Measurements from ENCODE around the gene ASXL2.

Gene ASXL2

DNA sequence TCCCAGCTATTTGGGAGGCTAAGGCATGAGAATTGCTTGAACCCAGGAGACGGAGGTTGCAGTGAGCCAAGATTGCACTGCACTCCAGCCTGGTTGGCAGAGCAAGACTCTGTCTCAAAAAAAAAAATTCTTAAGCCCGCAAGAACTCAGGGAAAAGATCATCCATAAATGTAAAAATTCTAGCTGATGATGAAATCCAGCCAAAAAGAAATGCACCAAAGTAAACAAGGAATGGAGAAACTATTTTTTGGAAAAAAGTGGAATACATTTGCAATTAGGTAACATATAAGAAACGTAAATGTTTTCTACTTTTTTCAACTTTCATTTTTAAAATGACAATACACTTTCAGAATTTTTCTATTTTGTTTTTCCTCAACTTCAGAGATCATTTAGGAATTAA is 61.3 kb downstream of the ASXL2 start:
- no peaks in the 10 kb centered on the region for H3K27me3 ChIP-seq (ENCODE audit: insufficient read depth, poor library complexity, severe bottlenecking)
- H3K4me3 ChIP-seq (replicated peaks; ENCODE audit: insufficient read depth, low read length): no peak overlapping the region
- H3K27ac ChIP-seq (replicated peaks): no peak overlapping the region
- TF ChIP-seq SPI1 (IDR thresholded peaks at IDR 0.05; ENCODE audit: borderline replicate concordance, low read depth): no peak
- TF ChIP-seq POLR2AphosphoS5 (IDR thresholded peaks at IDR 0.05; ENCODE audit: low read depth): no peak
- no peak for TF ChIP-seq GABPA (IDR thresholded peaks at IDR 0.05; ENCODE audit: low read depth)
- DNase-seq (ENCODE audit: low read depth in 1 of 2, low spot score in 1 of 2): no peak

- no peak for TF ChIP-seq CTCF (IDR thresholded peaks at IDR 0.05; ENCODE audit: insufficient read depth, low read length)
- TF ChIP-seq GABPA (IDR thresholded peaks at IDR 0.05; ENCODE audit: low read depth): no peak
- no peak for TF ChIP-seq POLR2AphosphoS5 (IDR thresholded peaks at IDR 0.05; ENCODE audit: low read depth)
- no peak for TF ChIP-seq SPI1 (IDR thresholded peaks at IDR 0.05; ENCODE audit: borderline replicate concordance, low read depth)
- TF ChIP-seq, protein P1, sequence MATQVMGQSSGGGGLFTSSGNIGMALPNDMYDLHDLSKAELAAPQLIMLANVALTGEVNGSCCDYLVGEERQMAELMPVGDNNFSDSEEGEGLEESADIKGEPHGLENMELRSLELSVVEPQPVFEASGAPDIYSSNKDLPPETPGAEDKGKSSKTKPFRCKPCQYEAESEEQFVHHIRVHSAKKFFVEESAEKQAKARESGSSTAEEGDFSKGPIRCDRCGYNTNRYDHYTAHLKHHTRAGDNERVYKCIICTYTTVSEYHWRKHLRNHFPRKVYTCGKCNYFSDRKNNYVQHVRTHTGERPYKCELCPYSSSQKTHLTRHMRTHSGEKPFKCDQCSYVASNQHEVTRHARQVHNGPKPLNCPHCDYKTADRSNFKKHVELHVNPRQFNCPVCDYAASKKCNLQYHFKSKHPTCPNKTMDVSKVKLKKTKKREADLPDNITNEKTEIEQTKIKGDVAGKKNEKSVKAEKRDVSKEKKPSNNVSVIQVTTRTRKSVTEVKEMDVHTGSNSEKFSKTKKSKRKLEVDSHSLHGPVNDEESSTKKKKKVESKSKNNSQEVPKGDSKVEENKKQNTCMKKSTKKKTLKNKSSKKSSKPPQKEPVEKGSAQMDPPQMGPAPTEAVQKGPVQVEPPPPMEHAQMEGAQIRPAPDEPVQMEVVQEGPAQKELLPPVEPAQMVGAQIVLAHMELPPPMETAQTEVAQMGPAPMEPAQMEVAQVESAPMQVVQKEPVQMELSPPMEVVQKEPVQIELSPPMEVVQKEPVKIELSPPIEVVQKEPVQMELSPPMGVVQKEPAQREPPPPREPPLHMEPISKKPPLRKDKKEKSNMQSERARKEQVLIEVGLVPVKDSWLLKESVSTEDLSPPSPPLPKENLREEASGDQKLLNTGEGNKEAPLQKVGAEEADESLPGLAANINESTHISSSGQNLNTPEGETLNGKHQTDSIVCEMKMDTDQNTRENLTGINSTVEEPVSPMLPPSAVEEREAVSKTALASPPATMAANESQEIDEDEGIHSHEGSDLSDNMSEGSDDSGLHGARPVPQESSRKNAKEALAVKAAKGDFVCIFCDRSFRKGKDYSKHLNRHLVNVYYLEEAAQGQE (IDR thresholded peaks at IDR 0.05; ENCODE audit: insufficient replicate concordance, low read depth): no peak
Measured at GRCh38 chr2:25816249-25816648, 62.0 kb downstream of the ASXL2 start.

DNA sequence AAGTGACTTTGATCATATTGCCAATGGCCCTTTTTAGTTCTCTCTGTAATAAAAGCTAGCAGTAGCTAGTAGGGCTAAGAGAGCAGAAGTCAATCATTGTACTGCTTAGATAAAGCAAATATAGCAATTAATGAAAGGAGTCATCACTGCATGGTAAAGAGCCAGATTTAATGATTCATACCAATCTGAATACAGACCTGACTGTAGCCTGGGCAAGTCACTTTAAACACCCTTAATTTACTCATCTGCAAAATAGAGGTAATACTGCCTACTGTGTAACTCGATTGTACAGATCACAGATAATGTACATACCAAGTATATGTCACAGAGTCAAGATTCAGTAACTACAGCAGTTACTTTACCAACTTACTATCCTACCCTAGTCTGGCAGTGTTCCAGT is 63.6 kb downstream of the ASXL2 start:
- H3K4me3 ChIP-seq (replicated peaks; ENCODE audit: insufficient read depth, low read length): no peak overlapping the region
- H3K27ac ChIP-seq (replicated peaks): no peak overlapping the region
- TF ChIP-seq GABPA (IDR thresholded peaks at IDR 0.05; ENCODE audit: low read depth) (no peak), POLR2AphosphoS5 (IDR thresholded peaks at IDR 0.05; ENCODE audit: low read depth) (no peak), CTCF (IDR thresholded peaks at IDR 0.05; ENCODE audit: insufficient read depth, low read length) (no peak)
- no peaks in the 10 kb centered on the region for H3K27me3 ChIP-seq (ENCODE audit: insufficient read depth, poor library complexity, severe bottlenecking)
- DNase-seq (ENCODE audit: low read depth in 1 of 2, low spot score in 1 of 2): no peak

More at GRCh38 chr2:25816249-25816648, 62.0 kb downstream of the ASXL2 start:
- H3K27ac ChIP-seq (replicated peaks): no peak overlapping the region
- DNase-seq (ENCODE audit: low read depth in 1 of 2, low spot score in 1 of 2): no peak
- no peaks in the 10 kb centered on the region for H3K27me3 ChIP-seq (ENCODE audit: insufficient read depth, poor library complexity, severe bottlenecking)
- H3K4me3 ChIP-seq (replicated peaks; ENCODE audit: insufficient read depth, low read length): no peak overlapping the region

GRCh38 chr2:25810428-25810827 is 67.9 kb downstream of the ASXL2 start:
- Histone ChIP-seq H3K27me3 (ENCODE audit: insufficient read depth, poor library complexity, severe bottlenecking) (no peaks in the 10 kb centered on the region), H3K4me3 (replicated peaks; ENCODE audit: insufficient read depth, low read length) (no peak overlapping the region), H3K27ac (replicated peaks) (no peak overlapping the region)
- DNase-seq (ENCODE audit: low read depth in 1 of 2, low spot score in 1 of 2): no peak
- no peak for TF ChIP-seq SPI1 (IDR thresholded peaks at IDR 0.05; ENCODE audit: borderline replicate concordance, low read depth)
- TF ChIP-seq, protein P1 (IDR thresholded peaks at IDR 0.05; ENCODE audit: insufficient replicate concordance, low read depth): no peak

DNA sequence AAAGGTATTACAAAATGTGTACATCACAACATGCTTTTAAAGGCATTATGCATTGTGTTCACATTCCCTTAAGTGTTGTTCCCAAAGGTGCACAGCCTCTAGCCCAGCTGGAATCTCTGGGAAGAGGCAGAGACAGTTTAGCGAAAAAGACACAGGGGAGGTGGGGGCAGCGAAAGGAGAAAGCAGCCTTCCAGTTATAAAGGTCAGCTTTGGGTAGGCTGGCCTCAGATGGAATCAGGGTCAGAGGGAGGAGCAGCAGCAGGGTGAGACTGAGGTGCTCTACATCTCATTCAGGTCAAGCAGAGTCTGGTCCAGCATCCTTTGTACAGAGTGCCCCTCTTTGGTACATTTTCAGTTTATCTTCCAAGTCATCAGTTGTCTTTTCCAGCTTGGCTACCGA is 68.6 kb downstream of the ASXL2 start:
- TF ChIP-seq SPI1 (IDR thresholded peaks at IDR 0.05; ENCODE audit: borderline replicate concordance, low read depth): no peak
- no peak for DNase-seq (ENCODE audit: low read depth in 1 of 2, low spot score in 1 of 2)
- no peak overlapping the region for H3K27ac ChIP-seq (replicated peaks)
- no peaks in the 10 kb centered on the region for H3K27me3 ChIP-seq (ENCODE audit: insufficient read depth, poor library complexity, severe bottlenecking)
- no peak overlapping the region for H3K4me3 ChIP-seq (replicated peaks; ENCODE audit: insufficient read depth, low read length)
